Gastrocnemius medialis (tissue), 4 donors: ENCODE measurements around the gene PSMC3IP. TPM values are rescaled to one million over a fixed set of nuclear protein-coding genes. Genes with fewer than 3 reads are reported as not detected.
"Not testable (repeated sequence)": the region's sequence is repeated elsewhere in the genome, so short reads cannot be mapped to it uniquely, and the experiment has no call there.

Experiments
- ATAC-seq, 2 donors: fragments of 150-250 bp; one replicate each; pipeline ENCODE4 v1.9.1; 2016
- DNase-seq, 2 donors: peaks; one replicate each; pipeline ENCODE4 v3.0.0-alpha.2; 2019
- H3K27ac ChIP-seq, 4 donors: fragments of 200-600 bp; sonication (generic); 1 replicate in 1 of 4; 2 replicates in 3 of 4; pipeline ENCODE4 v1.5.1; 2016 to 2018; ENCODE audit warnings: mild to moderate bottlenecking in 2 of 4, moderate library complexity in 1 of 4
- H3K27me3 ChIP-seq, 3 donors: fragments of 200-600 bp; sonication (generic) in 2 of 3; 1 replicate in 1 of 3; 2 replicates in 2 of 3; pipeline versions ENCODE4 v1.5.1 to v1.6.0; 2016 to 2019; ENCODE audit warnings: mild to moderate bottlenecking in 1 of 3, moderate library complexity in 1 of 3
- H3K36me3 ChIP-seq, 2 donors: fragments of 200-600 bp; sonication (generic) in 1 of 2; one replicate each; pipeline ENCODE4 v1.5.1; 2017 to 2018
- H3K4me1 ChIP-seq, 2 donors: fragments of 200-600 bp; sonication (generic) in 1 of 2; one replicate each; pipeline ENCODE4 v1.5.1; 2016 to 2017; ENCODE audit warnings: mild to moderate bottlenecking in 2 of 2
- H3K4me3 ChIP-seq, 4 donors: fragments of 200-600 bp; sonication (generic) in 3 of 4; 1 replicate in 1 of 4; 2 replicates in 3 of 4; pipeline ENCODE4 v1.5.1; 2016 to 2019; ENCODE audit warnings: mild to moderate bottlenecking in 2 of 4
- H3K9me3 ChIP-seq, 3 donors: fragments of 200-600 bp; sonication (generic) in 2 of 3; 1 replicate in 1 of 3; 2 replicates in 2 of 3; pipeline ENCODE4 v1.5.1; 2016 to 2019
- CTCF ChIP-seq, 5 experiments: fragments of 450-650 bp in 3 of 5; fragments of 200-600 bp in 2 of 5; sonication (generic) in 2 of 5; IDR thresholded peaks in 4 of 5; conservative IDR thresholded peaks in 1 of 5; 1 replicate in 4 of 5; 2 replicates in 1 of 5; pipeline ENCODE4 v1.5.1; 2016 to 2019; ENCODE audit warnings: antibody characterized with exemption in 5 of 5, mild to moderate bottlenecking in 3 of 5, moderate library complexity in 3 of 5
- POLR2A ChIP-seq, 2 donors: fragments of 450-650 bp; IDR thresholded peaks; one replicate each; pipeline ENCODE4 v1.6.1; 2017; ENCODE audit warnings: antibody characterized with exemption in 2 of 2, mild to moderate bottlenecking in 2 of 2, moderate library complexity in 2 of 2
- in situ Hi-C, 4 donors: fragments of 200-750 bp; cut with MboI; loops; one replicate each; pipeline versions ENCODE4 v1.15.0 to v1.8.0; 2017; ENCODE audit warnings: low sequenced_read_pairs in 4 of 4
- intact Hi-C: fragments of 100-400 bp; cut with DNase I; formaldehyde crosslinking; loops from one replicate; pipeline ENCODE4 v1.15.1; 2023; ENCODE audit warnings: low total_unique reads
- total RNA-seq, 4 donors: library from RNA; depleted of rRNA; stranded (reverse); fragments of >200 nt; gene quantifications; one replicate each; pipeline versions ENCODE4 v1.1.0 to v1.2.3, GENCODE V29; 2016

The PSMC3IP gene
- total RNA-seq, 4 donors from 2014 or later: 0.46 to 2.7 (median 1.4) TPM

- no peaks in the 10 kb centered on the region for H3K27me3 ChIP-seq
- H3K9me3 ChIP-seq: no peaks in the 10 kb centered on the region
- no peaks in the 10 kb centered on the region for H3K36me3 ChIP-seq
- TF ChIP-seq POLR2A (IDR thresholded peaks at IDR 0.05) (no peak), CTCF (IDR thresholded peaks at IDR 0.05 in 4 of 5, conservative IDR thresholded peaks at IDR 0.05 in 1 of 5) (no peak)
- H3K4me1 ChIP-seq: peaks cover 4 to 12% of the 10 kb centered on the region in 2 donors
- intact Hi-C loops: no loop called here
- no peak for ATAC-seq
- no peak for DNase-seq
- in situ Hi-C loops: no loop called here
- no peak overlapping the region for H3K27ac ChIP-seq
- no peak overlapping the region for H3K4me3 ChIP-seq
Measured at GRCh38 chr17:42548993-42549755, 28.4 kb downstream of the PSMC3IP start.

GRCh38 chr17:42548070-42548837 lies 29.3 kb downstream of the PSMC3IP start:
- DNase-seq (no peak), ATAC-seq (no peak)
- in situ Hi-C loops: no loop called here
- TF ChIP-seq CTCF (IDR thresholded peaks at IDR 0.05 in 4 of 5, conservative IDR thresholded peaks at IDR 0.05 in 1 of 5): no peak
- TF ChIP-seq POLR2A (IDR thresholded peaks at IDR 0.05): no peak
- intact Hi-C loops: no loop called here
- H3K27ac ChIP-seq: no peak overlapping the region
- H3K4me3 ChIP-seq: peak overlapping the region in 1 of 4 donors; percentile 16
- H3K27me3 ChIP-seq: no peaks in the 10 kb centered on the region
- H3K36me3 ChIP-seq: peaks cover 0 to 2% of the 10 kb centered on the region in 2 donors
- peaks cover 0 to 13% of the 10 kb centered on the region in 2 donors for H3K4me1 ChIP-seq
- no peaks in the 10 kb centered on the region for H3K9me3 ChIP-seq

- Histone ChIP-seq H3K4me1 (peaks cover 0 to 19% of the 10 kb centered on the region in 2 donors), H3K27me3 (no peaks in the 10 kb centered on the region), H3K36me3 (peaks cover 0 to 7% of the 10 kb centered on the region in 2 donors), H3K9me3 (no peaks in the 10 kb centered on the region), H3K4me3 (no peak overlapping the region), H3K27ac (no peak overlapping the region)
- in situ Hi-C loops (no loop called here), intact Hi-C loops (no loop called here)
- DNase-seq (no peak), ATAC-seq (no peak)
- TF ChIP-seq CTCF (IDR thresholded peaks at IDR 0.05 in 4 of 5, conservative IDR thresholded peaks at IDR 0.05 in 1 of 5) (no peak), POLR2A (IDR thresholded peaks at IDR 0.05) (no peak)
Measured at GRCh38 chr17:42547698-42548069, 29.8 kb downstream of the PSMC3IP start.

GRCh38 chr17:42547001-42547461 lies 30.5 kb downstream of the PSMC3IP start:
- TF ChIP-seq POLR2A (IDR thresholded peaks at IDR 0.05) (no peak), CTCF (IDR thresholded peaks at IDR 0.05 in 4 of 5, conservative IDR thresholded peaks at IDR 0.05 in 1 of 5) (no peak)
- Histone ChIP-seq H3K9me3 (no peaks in the 10 kb centered on the region), H3K27ac (no peak overlapping the region), H3K27me3 (no peaks in the 10 kb centered on the region), H3K4me3 (no peak overlapping the region), H3K36me3 (peaks cover 0 to 14% of the 10 kb centered on the region in 2 donors), H3K4me1 (peaks cover 0 to 19% of the 10 kb centered on the region in 2 donors)
- in situ Hi-C loops (no loop called here), intact Hi-C loops (no loop called here)
- ATAC-seq (no peak), DNase-seq (no peak)

- H3K4me3 ChIP-seq, H3K9me3 ChIP-seq, DNase-seq, H3K27me3 ChIP-seq, ATAC-seq, intact Hi-C loops, in situ Hi-C loops, H3K27ac ChIP-seq: not testable (repeated sequence)
- Histone ChIP-seq H3K36me3 (peaks cover 0 to 22% of the 10 kb centered on the region in 2 donors), H3K4me1 (peaks cover 0 to 19% of the 10 kb centered on the region in 2 donors)
Measured at GRCh38 chr17:42545755-42546505, 31.6 kb downstream of the PSMC3IP start.
